ENCODE results near the gene HYLS1. TPM values are rescaled to one million over a fixed set of nuclear protein-coding genes. Genes with fewer than 3 reads are reported as not detected.

HYLS1 gene
- total RNA-seq, 1 donor from 2014 or later: 3.7 TPM

DNA sequence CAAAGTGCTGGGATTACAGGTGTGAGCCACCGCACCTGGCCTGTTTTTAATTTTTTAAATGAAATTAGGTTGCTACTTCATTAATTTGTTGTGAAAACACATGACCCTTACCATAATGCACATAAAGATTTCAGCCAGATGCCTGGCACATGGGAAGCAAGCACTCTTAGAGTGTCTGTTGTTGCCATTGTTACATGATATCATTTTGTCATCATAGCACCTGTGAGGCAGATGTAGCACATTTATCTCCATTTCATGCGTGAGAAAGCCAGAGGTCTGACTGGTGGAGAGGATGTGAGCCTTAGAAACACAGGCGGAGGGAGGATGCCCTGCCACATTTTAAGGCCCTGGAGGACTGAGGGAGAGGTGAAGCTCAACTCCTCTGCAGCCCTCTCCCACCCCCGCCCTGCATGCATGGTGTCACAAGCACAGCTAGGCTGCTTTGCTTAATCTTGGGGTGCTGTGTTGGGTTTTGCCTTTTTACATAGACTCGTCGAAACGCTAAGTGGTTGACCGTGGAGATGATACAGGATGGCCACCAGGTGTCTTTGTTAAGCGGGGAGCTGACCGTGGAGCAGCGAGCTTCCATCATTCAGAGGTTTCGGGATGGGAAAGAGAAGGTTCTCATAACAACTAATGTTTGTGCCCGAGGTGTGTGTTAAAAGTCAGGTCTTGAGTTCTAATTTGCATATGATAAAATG lies 30.8 kb downstream of the HYLS1 start:
- TF ChIP-seq, protein P1, sequence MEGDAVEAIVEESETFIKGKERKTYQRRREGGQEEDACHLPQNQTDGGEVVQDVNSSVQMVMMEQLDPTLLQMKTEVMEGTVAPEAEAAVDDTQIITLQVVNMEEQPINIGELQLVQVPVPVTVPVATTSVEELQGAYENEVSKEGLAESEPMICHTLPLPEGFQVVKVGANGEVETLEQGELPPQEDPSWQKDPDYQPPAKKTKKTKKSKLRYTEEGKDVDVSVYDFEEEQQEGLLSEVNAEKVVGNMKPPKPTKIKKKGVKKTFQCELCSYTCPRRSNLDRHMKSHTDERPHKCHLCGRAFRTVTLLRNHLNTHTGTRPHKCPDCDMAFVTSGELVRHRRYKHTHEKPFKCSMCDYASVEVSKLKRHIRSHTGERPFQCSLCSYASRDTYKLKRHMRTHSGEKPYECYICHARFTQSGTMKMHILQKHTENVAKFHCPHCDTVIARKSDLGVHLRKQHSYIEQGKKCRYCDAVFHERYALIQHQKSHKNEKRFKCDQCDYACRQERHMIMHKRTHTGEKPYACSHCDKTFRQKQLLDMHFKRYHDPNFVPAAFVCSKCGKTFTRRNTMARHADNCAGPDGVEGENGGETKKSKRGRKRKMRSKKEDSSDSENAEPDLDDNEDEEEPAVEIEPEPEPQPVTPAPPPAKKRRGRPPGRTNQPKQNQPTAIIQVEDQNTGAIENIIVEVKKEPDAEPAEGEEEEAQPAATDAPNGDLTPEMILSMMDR (IDR thresholded peaks at IDR 0.05): no peak
- TF ChIP-seq POLR2AphosphoS5 (IDR thresholded peaks at IDR 0.05; ENCODE audit: insufficient read depth in 1 of 2, low read depth in 1 of 2) (no peak), POLR2A (IDR thresholded peaks at IDR 0.05) (no peak)
- no peaks in the 10 kb centered on the region for H3K4me1 ChIP-seq
- no peak overlapping the region for H3K4me3 ChIP-seq
- no peaks in the 10 kb centered on the region for H3K9me3 ChIP-seq
- no peaks in the 10 kb centered on the region for H3K27me3 ChIP-seq
- no peak overlapping the region for H3K27ac ChIP-seq
- peak in 1 of 2 donors; percentile 77 for DNase-seq (ENCODE audit: extremely low spot score in 2 of 2)
- no peaks in the 10 kb centered on the region for H3K36me3 ChIP-seq
- intact Hi-C loops (cut with DNase I): no loop called here

DNA sequence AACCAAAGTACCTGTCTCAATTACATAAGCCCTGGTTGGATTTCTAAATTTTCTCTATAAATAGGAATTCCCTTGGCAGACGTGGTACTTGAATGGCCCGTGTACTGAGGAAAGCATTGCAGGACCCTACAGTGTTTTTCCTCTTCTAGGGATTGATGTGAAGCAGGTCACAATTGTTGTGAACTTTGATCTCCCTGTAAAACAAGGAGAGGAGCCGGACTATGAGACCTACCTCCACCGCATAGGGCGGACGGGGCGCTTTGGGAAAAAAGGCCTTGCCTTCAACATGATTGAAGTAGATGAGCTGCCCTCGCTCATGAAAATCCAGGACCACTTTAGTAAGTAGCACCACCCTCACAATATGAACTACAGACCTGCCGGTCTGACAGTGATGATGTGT lies 33.6 kb downstream of the HYLS1 start:
- TF ChIP-seq POLR2A (IDR thresholded peaks at IDR 0.05) (no peak), POLR2AphosphoS5 (IDR thresholded peaks at IDR 0.05; ENCODE audit: insufficient read depth in 1 of 2, low read depth in 1 of 2) (no peak)
- TF ChIP-seq, protein P1 (IDR thresholded peaks at IDR 0.05): no peak
- Histone ChIP-seq H3K27ac (no peak overlapping the region), H3K27me3 (no peaks in the 10 kb centered on the region), H3K4me3 (no peak overlapping the region), H3K4me1 (no peaks in the 10 kb centered on the region), H3K9me3 (no peaks in the 10 kb centered on the region), H3K36me3 (no peaks in the 10 kb centered on the region)
- DNase-seq (ENCODE audit: extremely low spot score in 2 of 2): peak in 1 of 2 donors; percentile 49
- intact Hi-C loops (cut with DNase I): loop anchor here (5.0 kb wide), 1 partner anchor 276 kb away; no protein-coding TSS in a partner anchor

DNA sequence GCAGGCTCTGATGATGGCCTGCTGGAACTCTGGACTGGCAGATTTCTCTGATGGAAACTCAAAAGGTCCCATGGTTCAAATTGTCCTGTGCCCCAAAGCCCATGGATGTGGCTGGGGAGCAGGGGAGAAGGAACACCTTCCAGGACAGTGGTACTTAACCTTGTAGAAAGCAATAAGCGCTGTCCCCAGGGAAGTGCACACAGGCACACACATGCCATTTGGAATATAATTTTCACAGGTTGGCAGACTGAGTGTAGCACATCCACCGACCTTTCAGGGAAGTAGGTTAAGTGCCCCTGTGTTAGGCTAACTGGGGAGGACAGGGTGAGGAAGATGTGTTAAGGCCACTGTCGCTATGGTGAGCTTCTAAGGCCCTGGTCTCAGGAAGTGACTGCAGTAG lies 34.7 kb downstream of the HYLS1 start:
- H3K4me1 ChIP-seq: no peaks in the 10 kb centered on the region
- H3K36me3 ChIP-seq: no peaks in the 10 kb centered on the region
- no peak overlapping the region for H3K27ac ChIP-seq
- no peak overlapping the region for H3K4me3 ChIP-seq
- DNase-seq (ENCODE audit: extremely low spot score in 2 of 2): peak in 1 of 2 donors; percentile 83
- TF ChIP-seq POLR2AphosphoS5 (IDR thresholded peaks at IDR 0.05; ENCODE audit: insufficient read depth in 1 of 2, low read depth in 1 of 2) (no peak), POLR2A (IDR thresholded peaks at IDR 0.05) (no peak)
- TF ChIP-seq, protein P1 (IDR thresholded peaks at IDR 0.05): no peak
- intact Hi-C loops (cut with DNase I): loop anchor here (5.0 kb wide), 1 partner anchor 275 kb away; no protein-coding TSS in a partner anchor
- no peaks in the 10 kb centered on the region for H3K27me3 ChIP-seq
- no peaks in the 10 kb centered on the region for H3K9me3 ChIP-seq

DNA sequence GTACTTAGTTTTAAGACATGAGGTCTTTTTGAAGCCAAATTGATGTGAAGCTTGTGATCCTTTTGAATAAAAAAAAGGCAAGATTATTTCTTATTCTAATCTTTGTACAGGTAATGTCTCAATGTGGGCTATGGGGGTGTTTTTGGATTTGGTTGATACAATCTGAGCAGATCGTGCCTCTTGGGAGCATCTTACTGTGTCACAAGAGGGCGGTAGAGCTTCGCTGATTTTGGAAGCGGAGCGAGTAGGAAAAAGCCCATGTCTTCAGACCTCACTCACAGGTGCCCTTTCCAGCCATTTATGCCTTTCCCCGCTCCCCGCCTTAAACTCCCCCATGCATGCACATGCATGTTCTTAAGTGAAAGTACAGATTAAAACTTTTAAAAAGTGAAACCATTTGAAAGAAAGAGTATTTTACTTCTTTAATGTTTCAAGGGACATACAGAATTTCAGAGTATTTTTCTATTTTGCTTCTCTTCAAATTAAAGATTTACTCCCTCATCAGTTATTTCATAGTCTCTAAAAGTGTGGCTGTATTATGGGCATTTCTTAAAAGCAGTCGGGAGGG lies 35.6 kb downstream of the HYLS1 start:
- TF ChIP-seq POLR2A (IDR thresholded peaks at IDR 0.05): no peak
- TF ChIP-seq, protein P1 (IDR thresholded peaks at IDR 0.05): peak; percentile 70 to 89 (median 81)
- peak in 1 of 2 donors; percentile 79 for DNase-seq (ENCODE audit: extremely low spot score in 2 of 2)
- intact Hi-C loops (cut with DNase I): loop anchor here (5.0 kb wide), 1 partner anchor 274 kb away; no protein-coding TSS in a partner anchor

DNA sequence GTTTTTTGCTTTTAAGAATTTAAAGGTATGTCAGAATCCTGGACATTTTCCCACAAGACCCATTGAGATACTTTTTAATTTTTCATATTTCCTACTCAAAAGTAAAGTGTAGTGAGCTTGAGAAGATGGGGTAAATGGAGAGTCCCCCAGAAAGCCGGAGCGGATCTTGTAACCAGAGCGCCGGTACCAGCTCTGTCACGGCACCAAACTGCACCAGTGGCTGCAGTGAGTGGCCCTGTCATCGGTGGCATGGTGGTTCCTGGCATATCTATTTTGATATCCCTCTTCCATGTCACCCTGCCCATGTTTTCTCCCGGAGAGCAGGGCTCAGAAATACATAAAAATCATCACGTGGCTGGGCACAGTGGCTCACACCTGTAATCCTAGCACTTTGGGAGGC lies 36.2 kb downstream of the HYLS1 start:
- TF ChIP-seq POLR2A (IDR thresholded peaks at IDR 0.05) (no peak), POLR2AphosphoS5 (IDR thresholded peaks at IDR 0.05; ENCODE audit: insufficient read depth in 1 of 2, low read depth in 1 of 2) (no peak)
- TF ChIP-seq, protein P1 (IDR thresholded peaks at IDR 0.05): no peak
- Histone ChIP-seq H3K4me3 (no peak overlapping the region), H3K9me3 (no peaks in the 10 kb centered on the region), H3K27ac (no peak overlapping the region), H3K4me1 (no peaks in the 10 kb centered on the region), H3K27me3 (no peaks in the 10 kb centered on the region), H3K36me3 (no peaks in the 10 kb centered on the region)
- peak in 1 of 2 donors; percentile 52 for DNase-seq (ENCODE audit: extremely low spot score in 2 of 2)
- intact Hi-C loops (cut with DNase I): loop anchor here (5.0 kb wide), 1 partner anchor 274 kb away; no protein-coding TSS in a partner anchor

More for the DNA sequence above, 35.6 kb downstream of the HYLS1 start:
- Histone ChIP-seq H3K4me3 (no peak overlapping the region), H3K4me1 (no peaks in the 10 kb centered on the region), H3K27me3 (no peaks in the 10 kb centered on the region), H3K9me3 (no peaks in the 10 kb centered on the region), H3K36me3 (no peaks in the 10 kb centered on the region), H3K27ac (no peak overlapping the region)
